GM12865 (cell line): ENCODE measurements around the gene YWHAQ.
A peak's percentile ranks its signal among the peaks of the same experiment; 100 is the strongest.

Source experiments
- DNase-seq: peaks from one replicate; pipeline ENCODE4 v3.0.0; 2010; ENCODE audit warnings: low read depth
- H3K4me3 ChIP-seq: 2 replicates; pipeline ENCODE4 v1.5.1; 2011; ENCODE audit warnings: mild to moderate bottlenecking, low read depth, low read length, control low read depth
- TF ChIP-seq, protein P1 (sequence below): IDR thresholded peaks from 2 replicates; pipeline ENCODE4 v1.5.1; 2011; ENCODE audit warnings: low read length, control low read depth, low read depth, inconsistent platforms; ENCODE audit not compliant: insufficient read depth; ENCODE audit errors: missing control alignments

The YWHAQ gene

DNA sequence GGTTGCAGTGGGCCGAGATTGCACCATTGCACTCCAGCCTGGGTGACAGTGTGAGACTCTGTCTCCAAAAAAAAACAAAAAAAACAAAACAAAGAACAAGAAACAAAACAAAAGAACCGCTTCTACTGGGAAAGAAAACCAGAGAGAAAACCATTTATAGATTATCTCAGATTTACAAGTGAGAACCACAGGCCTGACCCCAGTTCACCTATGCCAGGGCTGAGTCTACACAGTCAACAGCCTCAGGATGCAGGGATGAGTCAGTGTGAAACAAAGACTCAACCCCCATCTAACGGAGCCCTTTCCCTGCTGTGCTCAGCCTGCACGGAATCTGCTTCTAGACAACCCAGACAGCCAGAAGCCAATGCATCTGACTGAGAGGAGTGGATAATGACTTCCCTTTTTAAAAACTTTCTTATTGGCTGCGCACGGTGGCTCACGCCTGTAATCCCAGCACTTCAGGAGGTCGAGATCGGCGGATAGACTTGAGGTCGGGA lies 25.5 kb upstream of the YWHAQ start:
- peak; percentile 97 for DNase-seq
- TF ChIP-seq, protein P1, sequence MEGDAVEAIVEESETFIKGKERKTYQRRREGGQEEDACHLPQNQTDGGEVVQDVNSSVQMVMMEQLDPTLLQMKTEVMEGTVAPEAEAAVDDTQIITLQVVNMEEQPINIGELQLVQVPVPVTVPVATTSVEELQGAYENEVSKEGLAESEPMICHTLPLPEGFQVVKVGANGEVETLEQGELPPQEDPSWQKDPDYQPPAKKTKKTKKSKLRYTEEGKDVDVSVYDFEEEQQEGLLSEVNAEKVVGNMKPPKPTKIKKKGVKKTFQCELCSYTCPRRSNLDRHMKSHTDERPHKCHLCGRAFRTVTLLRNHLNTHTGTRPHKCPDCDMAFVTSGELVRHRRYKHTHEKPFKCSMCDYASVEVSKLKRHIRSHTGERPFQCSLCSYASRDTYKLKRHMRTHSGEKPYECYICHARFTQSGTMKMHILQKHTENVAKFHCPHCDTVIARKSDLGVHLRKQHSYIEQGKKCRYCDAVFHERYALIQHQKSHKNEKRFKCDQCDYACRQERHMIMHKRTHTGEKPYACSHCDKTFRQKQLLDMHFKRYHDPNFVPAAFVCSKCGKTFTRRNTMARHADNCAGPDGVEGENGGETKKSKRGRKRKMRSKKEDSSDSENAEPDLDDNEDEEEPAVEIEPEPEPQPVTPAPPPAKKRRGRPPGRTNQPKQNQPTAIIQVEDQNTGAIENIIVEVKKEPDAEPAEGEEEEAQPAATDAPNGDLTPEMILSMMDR: no peak
- no peak overlapping the region for H3K4me3 ChIP-seq

DNA sequence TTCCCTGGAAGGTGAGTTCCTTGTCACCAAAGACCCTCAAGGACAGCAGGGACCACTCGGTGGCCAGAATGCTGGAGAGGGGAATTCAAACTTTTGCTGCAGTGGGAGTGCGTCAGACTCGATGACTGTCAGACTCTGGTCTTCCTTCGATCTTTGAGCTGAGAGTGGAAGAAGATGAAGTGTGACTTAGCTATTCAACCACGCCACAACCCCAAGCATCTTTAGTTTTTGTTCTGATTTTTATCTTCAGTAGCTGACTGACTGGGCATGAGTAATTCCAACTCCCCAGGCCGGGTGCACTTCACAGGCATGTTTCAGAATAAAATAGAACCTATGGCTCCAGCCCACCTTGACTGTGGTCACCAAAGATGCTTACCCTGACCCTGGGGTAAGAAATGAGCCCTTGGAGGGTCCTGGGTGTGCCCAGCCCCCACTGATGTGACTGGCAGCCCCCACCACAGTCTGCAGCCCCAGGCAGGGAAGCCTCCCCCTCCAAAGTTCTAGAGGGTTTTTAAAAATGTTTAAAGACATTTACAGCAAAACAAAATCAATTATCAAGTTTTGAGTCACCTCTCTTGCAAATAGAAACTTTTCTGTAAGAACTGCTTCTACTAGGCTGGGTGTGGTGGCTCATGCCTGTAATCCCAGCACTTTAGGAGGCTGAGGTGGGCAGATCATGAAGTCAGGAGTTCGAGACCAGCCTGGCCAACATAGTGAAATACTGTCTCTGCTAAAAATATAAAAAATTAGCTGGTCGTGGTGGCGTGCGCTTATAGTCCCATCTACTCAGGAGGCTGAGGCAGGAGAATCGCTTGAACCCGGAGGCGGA lies 24.9 kb upstream of the YWHAQ start:
- peak overlapping the region; percentile 8; the same call in 1 of the 2 replicates for H3K4me3 ChIP-seq
- DNase-seq: peak; percentile 87
- TF ChIP-seq, protein P1: no peak

DNA sequence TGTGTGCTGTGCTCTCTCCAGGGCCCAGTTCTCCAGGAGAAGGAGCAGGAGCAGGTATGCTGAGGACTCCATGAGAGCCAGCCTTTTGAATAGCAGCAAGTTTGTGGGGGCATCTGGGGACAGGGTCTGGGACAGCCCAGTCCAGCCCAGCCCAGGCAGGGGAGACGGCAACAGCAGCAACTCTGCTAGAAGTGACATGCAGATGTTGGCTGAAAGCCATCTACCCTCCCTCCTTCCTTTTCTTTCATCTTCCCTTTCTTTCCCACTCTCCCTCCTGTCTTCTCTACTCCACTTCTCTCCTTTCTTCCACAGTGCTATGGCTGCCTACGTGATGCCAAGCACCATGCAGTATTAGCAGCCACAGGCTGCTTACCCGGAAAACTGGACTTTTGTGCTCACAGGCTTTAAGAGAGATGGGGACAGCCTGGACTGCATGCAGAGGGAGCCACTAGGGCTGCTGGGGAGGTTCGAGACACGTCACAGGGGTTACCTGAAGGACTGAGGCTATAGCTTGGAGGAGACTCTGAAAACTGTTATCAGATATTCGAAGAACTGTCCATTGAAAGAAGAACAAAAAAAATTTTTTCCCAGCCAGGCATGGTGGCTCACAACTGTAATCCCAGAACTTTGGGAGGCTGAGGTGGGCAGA lies 23.8 kb upstream of the YWHAQ start:
- TF ChIP-seq, protein P1: no peak
- DNase-seq: no peak

DNA sequence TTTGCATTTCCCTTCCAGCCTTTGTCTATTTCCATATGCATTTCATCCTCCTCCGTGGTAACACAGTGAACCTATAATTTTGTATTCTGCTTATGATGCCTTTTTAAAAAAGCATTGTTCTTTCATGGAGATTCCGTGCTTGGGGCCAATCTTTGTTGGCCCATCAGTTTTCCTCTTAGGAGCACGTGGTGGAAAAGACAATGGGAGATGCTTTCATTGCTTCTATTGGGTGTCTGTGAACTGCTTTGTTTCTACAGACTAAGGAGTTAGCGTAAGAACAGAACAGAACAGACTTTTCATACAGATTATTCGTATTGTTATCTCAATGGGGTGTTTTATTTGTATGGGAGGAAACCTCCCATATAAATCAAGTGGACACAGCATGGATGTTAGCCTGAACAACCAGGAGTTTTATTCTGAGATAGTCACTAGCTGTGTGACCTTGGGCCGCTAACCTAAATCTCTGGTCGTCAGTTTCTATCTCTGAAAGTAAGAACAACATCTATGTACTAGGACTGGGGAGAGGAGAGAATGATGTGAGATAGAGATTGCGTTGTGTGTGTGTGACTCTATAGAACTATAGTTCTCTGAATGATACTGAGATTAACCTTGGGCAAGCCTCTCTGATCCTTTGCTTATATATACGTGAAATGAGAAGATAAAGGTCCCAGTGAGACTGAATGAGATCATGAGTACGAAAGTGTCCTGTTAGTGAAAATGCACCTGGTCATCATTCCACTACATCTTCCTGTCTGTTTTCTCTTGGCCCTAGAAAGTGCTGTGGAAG lies 22.9 kb upstream of the YWHAQ start:
- peak; percentile 72 for DNase-seq
- H3K4me3 ChIP-seq: no peak overlapping the region
- TF ChIP-seq, protein P1: no peak

More for the DNA sequence above, 23.8 kb upstream of the YWHAQ start:
- H3K4me3 ChIP-seq: no peak overlapping the region

DNA sequence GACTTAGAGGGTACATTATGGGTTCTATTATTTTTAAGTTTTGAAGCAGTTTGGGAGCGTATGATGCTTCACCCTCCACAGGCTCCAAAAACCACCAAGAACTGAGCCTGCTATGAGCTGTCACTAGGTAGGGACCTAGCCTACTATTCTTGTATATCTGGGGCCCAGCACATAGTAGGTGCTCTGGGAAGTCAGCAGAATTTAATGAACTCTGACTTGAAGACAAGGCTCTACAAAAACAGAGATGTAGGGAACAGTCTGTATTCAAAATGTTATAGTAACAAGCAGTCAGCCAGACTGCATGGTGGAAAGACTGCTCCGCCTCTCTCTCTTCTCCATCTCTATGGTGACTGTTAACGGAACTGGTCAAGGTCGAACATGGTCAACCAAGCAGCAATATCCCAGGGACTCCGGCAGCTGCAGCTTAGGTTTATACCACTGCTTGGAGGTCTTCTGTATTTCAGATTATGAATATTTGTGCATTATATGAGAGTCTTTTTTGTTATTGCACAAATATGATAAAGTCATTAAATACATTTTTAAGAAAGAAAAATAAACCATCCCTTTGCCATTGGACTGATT lies 22.2 kb upstream of the YWHAQ start:
- DNase-seq: peak; percentile 40
- no peak overlapping the region for H3K4me3 ChIP-seq
- TF ChIP-seq, protein P1: no peak

DNA sequence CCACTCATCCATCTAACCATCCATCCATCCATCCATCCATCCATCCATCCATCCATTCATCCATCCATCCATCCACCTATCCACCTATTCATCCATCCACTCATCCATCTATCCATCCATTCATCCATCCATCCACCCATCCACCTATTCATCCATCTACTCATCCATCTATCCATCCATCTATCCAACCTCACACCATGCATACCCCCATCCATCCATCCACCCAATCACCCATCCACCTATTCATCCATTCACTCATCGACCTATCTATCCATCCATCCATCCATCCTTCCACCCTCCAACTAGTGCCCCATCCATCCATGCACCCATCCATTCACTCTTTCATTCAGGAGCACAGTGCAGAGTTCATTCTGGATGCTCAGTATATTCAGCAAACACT lies 21.5 kb upstream of the YWHAQ start:
- TF ChIP-seq, protein P1: no peak
- no peak for DNase-seq
- no peak overlapping the region for H3K4me3 ChIP-seq
